ENCODE measurements around the gene SH3BP1. TPM values are rescaled to one million over a fixed set of nuclear protein-coding genes. Genes with fewer than 3 reads are reported as not detected.

The SH3BP1 gene
- total and polyA plus RNA-seq, 9 of the 15 experiments (the other 6 are each of a cell fraction or from before 2014, with no cell fraction given), result 0.10 to 36.2 (median 10.4) TPM

DNA sequence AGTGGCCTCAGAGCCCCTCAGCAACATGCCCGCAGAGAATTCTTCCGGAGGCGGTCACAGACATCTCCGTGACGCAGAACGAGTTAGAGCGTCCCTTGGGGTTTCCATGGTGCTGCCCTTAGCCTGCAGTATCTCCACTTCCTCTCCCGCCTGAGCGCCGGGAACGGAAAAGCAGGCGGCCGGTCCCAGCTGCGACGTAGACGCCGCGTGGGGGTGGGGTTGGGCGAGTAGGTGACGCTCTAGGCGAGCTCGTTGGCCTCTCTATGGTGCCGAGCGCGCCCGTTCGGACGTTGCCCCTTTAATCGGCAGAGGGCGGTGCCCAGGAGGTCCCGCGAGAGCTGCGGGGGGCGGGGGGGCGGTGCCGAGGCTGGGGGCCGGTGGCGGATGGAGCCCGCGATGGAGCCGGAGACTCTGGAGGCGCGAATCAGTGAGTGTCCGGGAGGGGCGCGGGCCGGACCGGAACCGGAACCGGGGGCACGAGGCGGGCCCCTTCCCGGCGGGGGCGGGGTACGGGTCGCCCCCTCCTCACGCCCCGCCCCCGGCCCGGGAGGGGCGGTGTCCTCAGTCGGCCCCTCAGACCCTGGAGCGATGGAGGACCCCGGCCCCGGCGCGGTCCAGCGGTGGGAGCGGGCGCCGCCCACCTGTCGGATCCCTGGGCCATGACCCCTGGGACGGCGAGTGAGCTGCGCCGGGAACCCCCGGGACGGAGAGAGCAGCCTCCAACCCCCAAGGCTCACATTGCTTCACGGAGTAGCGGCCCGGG is 30.8 kb upstream of the SH3BP1 start, which contains the start of gene GGA1 (continued):
- TF ChIP-seq, protein P1, sequence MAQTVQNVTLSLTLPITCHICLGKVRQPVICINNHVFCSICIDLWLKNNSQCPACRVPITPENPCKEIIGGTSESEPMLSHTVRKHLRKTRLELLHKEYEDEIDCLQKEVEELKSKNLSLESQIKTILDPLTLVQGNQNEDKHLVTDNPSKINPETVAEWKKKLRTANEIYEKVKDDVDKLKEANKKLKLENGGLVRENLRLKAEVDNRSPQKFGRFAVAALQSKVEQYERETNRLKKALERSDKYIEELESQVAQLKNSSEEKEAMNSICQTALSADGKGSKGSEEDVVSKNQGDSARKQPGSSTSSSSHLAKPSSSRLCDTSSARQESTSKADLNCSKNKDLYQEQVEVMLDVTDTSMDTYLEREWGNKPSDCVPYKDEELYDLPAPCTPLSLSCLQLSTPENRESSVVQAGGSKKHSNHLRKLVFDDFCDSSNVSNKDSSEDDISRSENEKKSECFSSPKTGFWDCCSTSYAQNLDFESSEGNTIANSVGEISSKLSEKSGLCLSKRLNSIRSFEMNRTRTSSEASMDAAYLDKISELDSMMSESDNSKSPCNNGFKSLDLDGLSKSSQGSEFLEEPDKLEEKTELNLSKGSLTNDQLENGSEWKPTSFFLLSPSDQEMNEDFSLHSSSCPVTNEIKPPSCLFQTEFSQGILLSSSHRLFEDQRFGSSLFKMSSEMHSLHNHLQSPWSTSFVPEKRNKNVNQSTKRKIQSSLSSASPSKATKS (CRISPR knock-in tag; IDR thresholded peaks at IDR 0.05), result no peak
- TF ChIP-seq ZNF174 (CRISPR knock-in tag; IDR thresholded peaks at IDR 0.05), result no peak
- peak; percentile 6 for TF ChIP-seq TBP (optimal IDR thresholded peaks at IDR 0.05; ENCODE audit: low read depth, low read length)
- TF ChIP-seq ZNF253 (CRISPR knock-in tag; conservative IDR thresholded peaks at IDR 0.05), result no peak
- TF ChIP-seq MBD2 (IDR thresholded peaks at IDR 0.05; ENCODE audit: borderline replicate concordance, low read depth), result no peak
- no peak for TF ChIP-seq MAFG (tag; conservative IDR thresholded peaks at IDR 0.05)
- no peak; a peak in 1 of 3 replicates for TF ChIP-seq CBX3 (IDR thresholded peaks at IDR 0.05; ENCODE audit: borderline replicate concordance in 1 of 2, low read length in 2 of 2)
- TF ChIP-seq, protein P2, sequence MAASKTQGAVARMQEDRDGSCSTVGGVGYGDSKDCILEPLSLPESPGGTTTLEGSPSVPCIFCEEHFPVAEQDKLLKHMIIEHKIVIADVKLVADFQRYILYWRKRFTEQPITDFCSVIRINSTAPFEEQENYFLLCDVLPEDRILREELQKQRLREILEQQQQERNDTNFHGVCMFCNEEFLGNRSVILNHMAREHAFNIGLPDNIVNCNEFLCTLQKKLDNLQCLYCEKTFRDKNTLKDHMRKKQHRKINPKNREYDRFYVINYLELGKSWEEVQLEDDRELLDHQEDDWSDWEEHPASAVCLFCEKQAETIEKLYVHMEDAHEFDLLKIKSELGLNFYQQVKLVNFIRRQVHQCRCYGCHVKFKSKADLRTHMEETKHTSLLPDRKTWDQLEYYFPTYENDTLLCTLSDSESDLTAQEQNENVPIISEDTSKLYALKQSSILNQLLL (CRISPR knock-in tag; IDR thresholded peaks at IDR 0.05; ENCODE audit: borderline replicate concordance), result no peak
- TF ChIP-seq, protein P3, sequence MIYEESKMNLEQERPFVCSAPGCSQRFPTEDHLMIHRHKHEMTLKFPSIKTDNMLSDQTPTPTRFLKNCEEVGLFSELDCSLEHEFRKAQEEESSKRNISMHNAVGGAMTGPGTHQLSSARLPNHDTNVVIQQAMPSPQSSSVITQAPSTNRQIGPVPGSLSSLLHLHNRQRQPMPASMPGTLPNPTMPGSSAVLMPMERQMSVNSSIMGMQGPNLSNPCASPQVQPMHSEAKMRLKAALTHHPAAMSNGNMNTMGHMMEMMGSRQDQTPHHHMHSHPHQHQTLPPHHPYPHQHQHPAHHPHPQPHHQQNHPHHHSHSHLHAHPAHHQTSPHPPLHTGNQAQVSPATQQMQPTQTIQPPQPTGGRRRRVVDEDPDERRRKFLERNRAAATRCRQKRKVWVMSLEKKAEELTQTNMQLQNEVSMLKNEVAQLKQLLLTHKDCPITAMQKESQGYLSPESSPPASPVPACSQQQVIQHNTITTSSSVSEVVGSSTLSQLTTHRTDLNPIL (CRISPR knock-in tag; IDR thresholded peaks at IDR 0.05), result no peak
- 0 out of 2 replicates have a peak, but pooled peaks have one; percentile 38 for TF ChIP-seq PML (IDR thresholded peaks at IDR 0.05; ENCODE audit: low read length)
- TF ChIP-seq CBX5 (IDR thresholded peaks at IDR 0.05; ENCODE audit: borderline replicate concordance, low read depth), result no peak
- no peak for TF ChIP-seq CHCHD3 (CRISPR knock-in tag; IDR thresholded peaks at IDR 0.05)
- TF ChIP-seq NCOA6 (IDR thresholded peaks at IDR 0.05), result no peak
- peak; percentile 63; the same call in 1 of the 2 replicates for TF ChIP-seq JUN (IDR thresholded peaks at IDR 0.05; ENCODE audit: borderline replicate concordance, low read depth, low read length)
- TF ChIP-seq JUN (CRISPR knock-in tag; IDR thresholded peaks at IDR 0.05; ENCODE audit: borderline replicate concordance), result peak; percentile 89; the same call in 1 of the 2 replicates
- TF ChIP-seq PTTG1 (tag; IDR thresholded peaks at IDR 0.05; ENCODE audit: low read depth), result no peak
- TF ChIP-seq FOXA1 (IDR thresholded peaks at IDR 0.05; ENCODE audit: borderline replicate concordance), result no peak
- TF ChIP-seq, protein P4, sequence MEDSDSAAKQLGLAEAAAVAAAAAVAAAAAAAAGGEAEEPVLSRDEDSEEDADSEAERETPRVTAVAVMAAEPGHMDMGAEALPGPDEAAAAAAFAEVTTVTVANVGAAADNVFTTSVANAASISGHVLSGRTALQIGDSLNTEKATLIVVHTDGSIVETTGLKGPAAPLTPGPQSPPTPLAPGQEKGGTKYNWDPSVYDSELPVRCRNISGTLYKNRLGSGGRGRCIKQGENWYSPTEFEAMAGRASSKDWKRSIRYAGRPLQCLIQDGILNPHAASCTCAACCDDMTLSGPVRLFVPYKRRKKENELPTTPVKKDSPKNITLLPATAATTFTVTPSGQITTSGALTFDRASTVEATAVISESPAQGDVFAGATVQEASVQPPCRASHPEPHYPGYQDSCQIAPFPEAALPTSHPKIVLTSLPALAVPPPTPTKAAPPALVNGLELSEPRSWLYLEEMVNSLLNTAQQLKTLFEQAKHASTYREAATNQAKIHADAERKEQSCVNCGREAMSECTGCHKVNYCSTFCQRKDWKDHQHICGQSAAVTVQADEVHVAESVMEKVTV (CRISPR knock-in tag; IDR thresholded peaks at IDR 0.05), result no peak
- TF ChIP-seq, protein P5, sequence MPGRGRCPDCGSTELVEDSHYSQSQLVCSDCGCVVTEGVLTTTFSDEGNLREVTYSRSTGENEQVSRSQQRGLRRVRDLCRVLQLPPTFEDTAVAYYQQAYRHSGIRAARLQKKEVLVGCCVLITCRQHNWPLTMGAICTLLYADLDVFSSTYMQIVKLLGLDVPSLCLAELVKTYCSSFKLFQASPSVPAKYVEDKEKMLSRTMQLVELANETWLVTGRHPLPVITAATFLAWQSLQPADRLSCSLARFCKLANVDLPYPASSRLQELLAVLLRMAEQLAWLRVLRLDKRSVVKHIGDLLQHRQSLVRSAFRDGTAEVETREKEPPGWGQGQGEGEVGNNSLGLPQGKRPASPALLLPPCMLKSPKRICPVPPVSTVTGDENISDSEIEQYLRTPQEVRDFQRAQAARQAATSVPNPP (IDR thresholded peaks at IDR 0.05; ENCODE audit: borderline replicate concordance, insufficient read depth, insufficient read length), result no peak
